Brain microvascular endothelial cell (primary cell): ENCODE data around the gene SNX18.

Experiments
- DNase-seq: peaks from one replicate; pipeline ENCODE4 v3.0.0-alpha.2; 2020
- H3K27ac ChIP-seq: fragments of 250-450 bp; sonication (Bioruptor Pico); 2 replicates; pipeline ENCODE4 v1.5.1; 2020; ENCODE audit warnings: mild to moderate bottlenecking, moderate library complexity
- H3K27me3 ChIP-seq: fragments of 250-450 bp; sonication (Bioruptor Pico); replicated peaks from 2 replicates; pipeline ENCODE4 v1.5.1; 2020; ENCODE audit warnings: mild to moderate bottlenecking
- H3K36me3 ChIP-seq: fragments of 250-450 bp; sonication (Bioruptor Pico); replicated peaks from 2 replicates; pipeline ENCODE4 v1.5.1; 2020; ENCODE audit warnings: mild to moderate bottlenecking
- H3K4me3 ChIP-seq: 2 replicates; pipeline ENCODE4 v1.5.1; 2011; ENCODE audit warnings: low read depth, mild to moderate bottlenecking, control low read depth, low read length, moderate library complexity
- CTCF ChIP-seq: IDR thresholded peaks from 2 replicates; pipeline ENCODE4 v1.5.1; 2011; ENCODE audit warnings: low read depth, mild to moderate bottlenecking, moderate library complexity, low read length, control low read depth, inconsistent platforms; ENCODE audit errors: missing control alignments
- in situ Hi-C: cut with HindIII; loops from 2 replicates; pipeline ENCODE4 v1.10.0; 2017; ENCODE audit warnings: low sequenced_read_pairs, low pct_ligation_motif_present

The SNX18 gene

GRCh38 chr5:54492178-54492577, 25.4 kb upstream of the SNX18 start:
- in situ Hi-C loops, result no loop called here
- Histone ChIP-seq H3K27ac (no peak overlapping the region), H3K27me3 (peaks cover 2% of the 10 kb centered on the region), H3K4me3 (no peak overlapping the region), H3K36me3 (no peaks in the 10 kb centered on the region)
- no peak for DNase-seq
- TF ChIP-seq CTCF, result no peak

GRCh38 chr5:54495027-54495426, 22.5 kb upstream of the SNX18 start:
- DNase-seq, result no peak
- TF ChIP-seq CTCF, result no peak
- in situ Hi-C loops, result no loop called here
- H3K4me3 ChIP-seq, result no peak overlapping the region
- H3K27ac ChIP-seq, result no peak overlapping the region
- H3K27me3 ChIP-seq, result peaks cover 2% of the 10 kb centered on the region
- no peaks in the 10 kb centered on the region for H3K36me3 ChIP-seq

GRCh38 chr5:54514291-54514690, 3.3 kb upstream of the SNX18 start:
- no peak for DNase-seq
- H3K36me3 ChIP-seq, result no peaks in the 10 kb centered on the region
- H3K27me3 ChIP-seq, result no peaks in the 10 kb centered on the region
- H3K27ac ChIP-seq, result no peak overlapping the region
- no peak overlapping the region for H3K4me3 ChIP-seq
- in situ Hi-C loops, result no loop called here
- TF ChIP-seq CTCF, result no peak

- no peak for TF ChIP-seq CTCF
- Histone ChIP-seq H3K27me3 (no peaks in the 10 kb centered on the region), H3K36me3 (no peaks in the 10 kb centered on the region), H3K4me3 (no peak overlapping the region), H3K27ac (peak overlapping the region; percentile 54)
- DNase-seq, result peak; percentile 61
- in situ Hi-C loops, result no loop called here
These were observed 2.6 kb upstream of the SNX18 start for GRCh38 chr5:54514841-54515432.

GRCh38 chr5:54515634-54516033, 1.9 kb upstream of the SNX18 start:
- H3K27me3 ChIP-seq, result no peaks in the 10 kb centered on the region
- in situ Hi-C loops, result no loop called here
- H3K36me3 ChIP-seq, result no peaks in the 10 kb centered on the region
- DNase-seq, result no peak
- peak overlapping the region; percentile 54 for H3K27ac ChIP-seq
- no peak for TF ChIP-seq CTCF
- H3K4me3 ChIP-seq, result no peak overlapping the region

- no peak for TF ChIP-seq CTCF
- DNase-seq, result no peak
- Histone ChIP-seq H3K27me3 (no peaks in the 10 kb centered on the region), H3K36me3 (no peaks in the 10 kb centered on the region), H3K4me3 (no peak overlapping the region), H3K27ac (no peak overlapping the region)
- in situ Hi-C loops, result no loop called here
These were observed 1.4 kb upstream of the SNX18 start for GRCh38 chr5:54516051-54516655.
